GM19238 (cell line): ENCODE data around the gene INPP5A.
"Not testable (repeated sequence)": the region's sequence is repeated elsewhere in the genome, so short reads cannot be mapped to it uniquely, and the experiment has no call there.

Source experiments
- DNase-seq: peaks from one replicate; pipeline ENCODE4 v3.0.0; 2011; ENCODE audit warnings: low spot score; ENCODE audit not compliant: insufficient read length

Gene INPP5A

DNA sequence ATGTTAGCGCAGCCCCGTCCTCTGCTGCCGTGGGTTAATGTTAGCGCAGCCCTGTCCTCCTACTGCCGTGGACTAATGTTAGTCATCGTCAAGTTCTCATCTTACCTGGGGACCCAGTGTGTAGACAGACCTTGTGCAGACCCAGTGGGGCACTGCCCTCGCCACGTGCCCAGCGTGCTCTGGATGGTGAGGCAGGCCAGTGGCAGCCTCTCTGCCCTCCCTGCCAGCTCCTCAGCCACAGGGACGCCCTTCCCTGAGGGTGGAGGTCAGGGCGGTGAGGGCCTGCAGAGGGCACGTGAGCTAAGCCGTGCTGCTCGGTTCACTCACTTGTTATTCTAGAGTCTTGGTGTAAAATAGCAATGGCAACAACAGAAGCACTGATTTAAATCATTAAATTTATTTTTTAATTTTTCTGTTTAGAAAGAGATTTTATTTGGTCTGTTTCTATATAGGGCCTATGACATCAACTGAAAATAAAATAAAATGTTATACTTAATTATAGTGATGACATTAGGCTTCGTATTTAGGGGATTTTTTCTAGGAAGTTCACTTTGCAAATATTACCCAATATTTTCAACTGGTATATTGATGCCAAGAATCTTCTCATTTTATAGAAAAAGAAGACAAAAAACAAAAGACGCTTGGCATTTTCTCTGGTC lies 199.9 kb downstream of the INPP5A start:
- DNase-seq, result no peak

- no peak for DNase-seq
Measured at GRCh38 chr10:132738454-132739224, 201.1 kb downstream of the INPP5A start.

GRCh38 chr10:132739225-132739613 lies 201.6 kb downstream of the INPP5A start:
- no peak for DNase-seq

GRCh38 chr10:132740588-132740987 lies 203.0 kb downstream of the INPP5A start:
- DNase-seq, result no peak

DNA sequence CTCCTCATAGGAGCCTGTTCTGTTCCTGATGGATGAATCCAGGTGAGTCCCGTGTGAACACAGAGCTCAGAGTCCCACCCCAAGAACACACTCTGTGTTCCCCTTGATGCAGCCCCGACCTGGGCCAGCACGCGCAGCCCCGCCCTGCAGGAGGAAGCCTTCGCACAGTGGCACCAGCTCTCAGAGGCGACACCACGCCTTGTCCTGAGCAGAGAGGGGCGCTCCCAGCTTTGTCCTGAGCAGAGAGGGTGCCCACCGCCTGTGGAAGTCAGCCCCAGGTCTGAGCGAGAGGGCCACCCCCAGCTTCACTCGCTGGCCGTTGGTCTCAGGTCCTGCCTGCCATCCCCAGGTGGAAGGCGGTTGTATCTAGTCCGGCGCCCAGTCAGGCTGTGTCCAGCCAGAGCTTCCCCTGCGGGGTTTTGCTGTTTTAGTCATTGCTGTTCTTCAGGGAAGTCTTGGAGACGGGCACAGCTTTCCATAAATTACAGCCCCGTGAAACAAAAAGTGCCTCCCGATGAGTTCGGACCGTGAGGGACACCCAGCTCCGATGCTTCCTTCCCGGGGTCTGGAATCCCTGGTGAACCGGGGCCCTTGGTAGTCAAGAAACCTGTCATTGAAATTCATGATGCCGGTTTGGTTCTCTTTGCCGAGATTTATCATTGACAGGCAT lies 204.7 kb downstream of the INPP5A start:
- no peak for DNase-seq

DNA sequence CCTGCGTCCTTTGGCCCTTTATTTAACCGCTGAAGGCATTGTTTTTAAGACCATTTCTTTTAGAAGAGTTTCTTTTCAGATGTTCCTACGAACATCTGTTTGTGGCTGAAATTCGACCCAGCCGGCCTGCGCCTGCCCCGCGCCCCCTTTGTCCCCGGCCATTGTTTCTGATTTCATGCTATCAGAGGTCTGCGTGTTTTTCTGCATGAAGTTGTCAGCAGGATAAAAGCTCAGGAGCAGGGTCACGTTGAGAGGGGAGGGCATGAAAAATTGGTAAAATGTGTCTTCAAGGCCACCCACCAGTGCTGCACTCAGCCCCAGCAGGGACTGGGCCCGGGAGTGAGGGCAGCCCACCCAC lies 205.2 kb downstream of the INPP5A start:
- no peak for DNase-seq

- DNase-seq, result not testable (repeated sequence)
Measured at GRCh38 chr10:132743196-132743924, 205.8 kb downstream of the INPP5A start.

DNA sequence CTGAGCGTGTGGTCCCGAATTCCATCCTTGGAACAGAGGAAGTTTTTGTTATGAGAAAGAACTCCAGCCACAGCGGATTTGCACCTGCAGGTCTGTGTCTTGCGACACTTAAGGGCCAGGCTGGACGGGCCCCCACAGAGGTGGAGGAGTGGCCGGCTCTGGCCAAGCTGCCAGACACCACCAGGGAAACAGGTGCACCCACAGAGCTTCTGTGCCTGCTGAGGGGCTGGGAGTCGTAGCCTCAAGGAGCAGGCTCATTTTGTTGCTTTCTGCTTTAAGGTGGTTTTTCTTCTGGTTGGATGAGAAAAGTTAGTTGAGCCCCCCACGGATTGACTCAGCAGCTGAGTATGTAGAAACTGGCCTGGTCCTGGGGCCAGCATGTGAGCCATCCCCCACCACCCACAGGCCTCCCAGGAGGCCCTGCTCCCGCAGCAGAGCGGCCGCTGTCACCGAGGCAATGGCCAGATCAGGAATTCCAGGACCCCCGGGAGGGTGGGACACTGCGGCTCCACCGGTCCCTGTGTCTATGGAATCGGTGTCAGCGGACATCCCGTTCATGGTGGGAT lies 206.4 kb downstream of the INPP5A start:
- no peak for DNase-seq

DNA sequence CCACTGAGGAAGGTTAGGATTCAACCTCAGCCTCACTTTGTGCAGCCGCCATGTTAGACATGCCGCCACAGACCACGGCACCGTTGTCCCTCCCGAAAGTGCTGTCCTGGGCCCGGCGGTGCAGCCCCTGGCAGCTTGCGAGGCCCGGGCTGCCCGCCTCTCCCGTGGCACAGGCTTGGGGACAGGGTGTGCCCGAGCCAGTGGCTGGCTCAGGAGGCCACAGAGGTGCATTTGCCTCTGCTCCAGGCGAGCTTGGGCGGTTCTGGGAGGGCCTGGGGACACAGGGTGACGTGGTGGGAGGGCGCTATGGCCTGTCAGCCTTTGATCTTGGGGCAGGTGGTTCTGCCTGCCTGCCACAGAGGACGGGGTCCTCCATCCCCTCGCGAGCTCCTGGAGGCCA lies 207.3 kb downstream of the INPP5A start:
- DNase-seq, result no peak

DNA sequence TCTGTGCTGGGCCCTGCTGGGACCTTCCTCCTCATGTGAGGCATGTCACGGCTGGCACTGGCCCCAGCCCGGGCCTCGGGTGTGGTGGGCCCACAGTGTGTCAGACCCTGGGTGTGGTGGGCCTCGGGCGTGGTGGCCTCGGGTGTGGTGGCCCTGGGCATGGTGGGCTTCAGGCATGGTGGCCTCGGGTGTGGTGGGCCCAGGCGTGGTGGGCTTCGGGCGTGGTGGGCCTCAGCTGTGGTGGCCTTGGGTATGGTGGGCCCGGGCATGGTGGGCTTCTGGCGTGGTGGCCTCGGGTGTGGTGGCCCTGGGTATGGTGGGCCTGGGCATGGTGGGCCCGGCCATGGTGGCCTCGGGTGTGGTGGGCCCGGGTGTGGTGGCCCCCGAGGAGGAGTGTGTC lies 207.9 kb downstream of the INPP5A start:
- no peak for DNase-seq

GRCh38 chr10:132745971-132746370 lies 208.4 kb downstream of the INPP5A start:
- DNase-seq, result no peak

DNA sequence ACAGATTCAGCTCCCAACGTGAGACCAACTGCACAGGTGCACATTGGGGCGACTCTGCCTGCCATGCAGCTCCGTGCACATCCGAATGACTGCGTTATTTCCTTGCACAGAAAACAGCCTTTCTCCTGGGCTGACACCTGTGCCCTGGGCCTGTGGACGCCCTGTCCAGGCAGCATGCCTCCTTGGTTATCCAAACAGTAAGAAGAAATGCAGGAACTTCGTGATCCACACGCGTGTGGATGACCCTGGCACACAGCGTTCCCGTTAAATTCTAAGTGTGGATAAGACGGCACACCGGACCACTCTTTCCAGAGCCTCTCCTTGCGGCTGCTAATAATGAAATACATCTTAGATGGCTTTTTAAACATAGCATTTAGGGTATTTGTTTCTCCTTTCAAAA lies 208.8 kb downstream of the INPP5A start:
- DNase-seq, result no peak

DNA sequence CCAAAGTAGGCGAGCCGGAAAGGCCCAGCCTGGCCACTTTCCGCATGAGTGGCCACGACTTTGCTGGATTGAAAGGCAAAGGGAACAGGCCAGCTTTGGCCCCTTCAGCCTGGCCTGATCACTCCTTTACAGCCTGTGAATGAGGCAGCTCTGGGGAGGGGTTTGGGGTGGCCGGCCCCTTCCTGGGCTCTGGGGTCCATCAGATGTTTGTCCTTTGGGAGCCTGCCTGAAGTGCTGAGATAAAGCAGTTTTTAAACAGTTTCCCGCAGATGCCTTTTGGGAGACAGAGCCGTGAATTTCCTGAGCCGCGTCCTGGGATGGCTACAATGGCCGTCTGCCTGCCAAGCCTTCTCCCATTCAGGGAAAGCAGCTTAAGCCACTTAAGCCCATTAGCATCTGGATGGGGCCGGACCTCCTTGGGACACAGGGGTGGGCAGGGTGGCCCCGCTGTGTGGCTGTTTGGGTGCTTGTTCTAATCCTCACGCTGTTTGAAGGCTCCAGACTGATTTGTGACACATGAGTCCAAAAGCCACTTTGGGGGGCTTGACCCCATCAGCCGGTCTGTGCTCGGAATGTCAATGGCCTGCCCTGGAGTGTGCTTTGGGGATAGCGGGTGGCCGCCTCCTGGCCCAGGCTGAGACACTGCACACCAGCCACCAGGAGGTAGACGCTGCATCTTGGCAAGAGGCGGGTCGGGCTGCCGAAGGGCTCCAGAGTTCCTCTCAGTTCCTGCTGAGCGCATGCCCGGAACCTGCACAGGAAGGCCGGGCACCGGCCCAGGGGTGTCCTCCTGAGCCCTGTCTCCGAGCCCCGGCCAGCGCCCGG lies 209.4 kb downstream of the INPP5A start:
- DNase-seq, result no peak

- no peak for DNase-seq
Measured at GRCh38 chr10:132748135-132748534, 210.5 kb downstream of the INPP5A start.

DNA sequence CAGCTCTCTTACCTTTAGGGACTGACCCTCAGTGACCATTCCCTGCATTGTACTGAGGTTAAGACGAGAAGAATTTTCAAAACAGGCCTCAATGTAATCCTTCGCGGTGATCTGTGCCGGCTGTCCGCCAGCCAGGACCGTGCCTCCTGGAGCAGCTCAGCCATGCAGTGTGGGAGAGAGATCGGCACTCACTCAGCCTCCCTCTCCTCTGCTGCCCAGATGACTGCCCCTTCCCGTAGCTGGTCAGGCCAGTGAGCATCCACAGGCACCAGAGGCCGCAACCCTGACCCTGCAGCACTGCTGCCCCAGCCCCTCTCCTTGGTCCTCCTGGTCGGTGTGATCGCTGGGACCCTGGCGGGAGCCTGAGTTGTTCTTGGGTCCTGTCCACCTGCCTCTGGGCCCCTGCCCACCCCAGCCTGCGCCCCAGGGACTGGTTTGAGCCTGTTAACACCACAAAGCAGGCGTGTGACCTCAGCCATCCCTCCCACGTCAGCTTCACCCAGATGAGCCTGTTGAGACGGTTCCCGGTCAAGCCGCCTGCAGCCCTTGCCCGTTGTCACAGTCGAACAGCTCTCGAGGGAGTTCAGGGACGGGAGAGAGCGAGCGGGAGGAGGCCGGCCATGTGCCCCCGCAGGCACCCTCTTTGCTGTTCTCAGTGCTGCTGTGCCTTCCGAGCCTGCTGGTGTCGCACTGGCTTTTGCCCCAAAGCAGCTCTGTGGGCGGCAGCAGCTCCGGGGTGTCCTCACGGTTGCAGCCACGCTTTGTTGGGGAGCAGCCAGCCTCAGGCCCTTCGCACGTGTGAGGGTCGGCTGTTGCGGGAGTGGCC lies 211.2 kb downstream of the INPP5A start:
- no peak for DNase-seq

DNA sequence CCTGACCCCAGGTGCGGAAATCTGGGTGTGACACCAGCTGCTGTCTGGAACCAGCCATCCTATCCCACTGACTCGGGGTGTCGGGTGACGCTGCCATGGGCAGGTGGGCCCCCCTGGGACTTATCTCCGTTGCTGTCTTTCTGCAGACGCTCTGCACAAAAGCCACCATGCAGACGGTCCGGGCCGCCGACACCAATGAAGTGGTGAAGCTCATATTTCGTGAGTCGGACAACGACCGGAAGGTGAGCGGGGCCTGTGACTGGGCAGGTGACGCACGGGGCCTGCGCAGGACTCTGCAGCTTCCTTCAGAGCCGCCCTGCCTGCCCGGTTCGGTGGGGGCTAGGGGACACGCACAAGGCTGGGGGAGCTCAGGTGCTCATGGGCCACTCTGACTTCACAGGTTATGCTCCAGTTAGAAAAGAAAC lies 211.8 kb downstream of the INPP5A start:
- DNase-seq, result no peak

DNA sequence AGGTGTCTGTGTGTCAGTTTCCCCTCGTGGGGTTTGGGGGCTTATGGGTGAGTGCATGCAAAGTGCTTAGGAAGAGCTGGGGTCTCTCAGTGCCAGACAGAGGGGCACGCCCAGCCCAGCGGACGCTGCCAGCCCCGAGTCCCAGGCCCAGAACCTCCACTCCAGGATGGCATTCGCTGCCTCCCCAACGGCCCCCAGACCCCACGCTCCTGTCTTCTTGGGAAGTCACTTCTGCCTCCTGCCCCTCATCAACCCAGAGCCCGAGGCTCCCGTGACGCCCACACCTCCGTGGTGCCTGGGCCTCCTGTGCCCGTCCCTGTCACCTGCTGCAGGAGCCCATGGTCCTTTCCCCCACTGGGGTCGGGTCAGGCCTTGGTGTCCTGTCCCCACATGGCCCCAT lies 213.3 kb downstream of the INPP5A start:
- no peak for DNase-seq

DNA sequence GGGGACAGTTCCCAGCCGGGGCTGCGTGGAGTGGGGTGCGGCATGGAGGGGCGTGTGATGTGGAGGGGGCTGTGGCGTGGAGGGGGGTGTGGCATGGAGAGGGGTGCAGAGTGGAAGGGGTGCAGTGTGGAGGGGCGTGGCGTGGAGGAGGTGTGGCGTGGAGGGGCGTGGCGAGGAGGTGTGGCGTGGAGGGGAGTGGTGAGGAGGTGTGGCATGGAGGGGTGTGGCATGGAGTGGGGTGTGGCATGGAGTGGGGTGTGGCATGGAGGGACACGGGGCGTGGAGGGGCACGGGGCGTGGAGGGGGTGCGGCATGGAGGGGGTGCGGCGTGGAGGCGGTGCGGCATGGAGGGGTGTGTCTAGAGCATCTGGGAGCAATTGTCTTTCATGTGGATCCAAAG lies 214.8 kb downstream of the INPP5A start:
- DNase-seq, result no peak

GRCh38 chr10:132752961-132753360 lies 215.4 kb downstream of the INPP5A start:
- DNase-seq, result no peak

GRCh38 chr10:132753596-132753995 lies 216.0 kb downstream of the INPP5A start:
- no peak for DNase-seq
